B cell (primary cell): ENCODE data around the gene SMIM21. TPM values are rescaled to one million over a fixed set of nuclear protein-coding genes. Genes with fewer than 3 reads are reported as not detected.

Experiments
- ATAC-seq: fragments of 200-7000 bp; cut with Tn5 transposase; one replicate; pipeline ENCODE4 v1.10.0; 2021; ENCODE audit warnings: low read depth, mild to moderate bottlenecking, moderate number of reproducible peaks, moderate library complexity
- CTCF ChIA-PET: fragments of 350-600 bp; sonication (Branson Sonifier 250); formaldehyde crosslinking; loops from one replicate; lab custom pipeline; 2021; ENCODE audit warnings: antibody characterized with exemption, inconsistent platforms; lab: Charles Lee
- POLR2A ChIA-PET: fragments of 350-600 bp; sonication (Branson Sonifier 250); formaldehyde crosslinking; loops from one replicate; lab custom pipeline; 2021; ENCODE audit warnings: antibody characterized with exemption; lab: Charles Lee
- DNase-seq: peaks from one replicate; pipeline ENCODE4 v3.0.0; 2013
- H2AFZ ChIP-seq: 2 replicates; pipeline ENCODE4 v1.6.1; 2012; ENCODE audit warnings: mild to moderate bottlenecking, low read depth, low read length; ENCODE audit not compliant: insufficient read depth, poor library complexity, severe bottlenecking
- H3K27ac ChIP-seq, 2 donors: 1 replicate in 1 of 2; 2 replicates in 1 of 2; pipeline ENCODE4 v1.5.1; 2012 to 2013; ENCODE audit warnings: low read length in 2 of 2, mild to moderate bottlenecking in 2 of 2, moderate library complexity in 1 of 2
- H3K27me3 ChIP-seq, 4 experiments: fragments of 200-600 bp in 1 of 4; sonication (generic) in 1 of 4; replicated peaks in 1 of 4; 1 replicate in 2 of 4; 2 replicates in 2 of 4; pipeline versions ENCODE4 v1.6.1 to v1.7.0; 2013 to 2016; ENCODE audit warnings: low read length in 3 of 4, mild to moderate bottlenecking in 2 of 4, mixed read lengths in 1 of 4, moderate library complexity in 1 of 4; ENCODE audit not compliant: insufficient read depth in 4 of 4, control insufficient read depth in 3 of 4; ENCODE audit errors: control extremely low read depth in 1 of 4
- H3K36me3 ChIP-seq, 2 experiments: replicated peaks in 1 of 2; 1 replicate in 1 of 2; 2 replicates in 1 of 2; pipeline versions ENCODE4 v1.6.1 to v1.7.1; 2013; ENCODE audit warnings: low read length in 1 of 2; ENCODE audit not compliant: insufficient read depth in 2 of 2, control insufficient read depth in 1 of 2; ENCODE audit errors: control extremely low read depth in 1 of 2, extremely low read depth in 1 of 2
- H3K4me1 ChIP-seq, 2 donors: fragments of 200-600 bp in 1 of 2; sonication (generic) in 1 of 2; 1 replicate in 1 of 2; 2 replicates in 1 of 2; pipeline versions ENCODE4 v1.5.1 to v1.6.1; 2013 to 2017; ENCODE audit warnings: low read length in 2 of 2; ENCODE audit not compliant: control insufficient read depth in 2 of 2, insufficient read depth in 2 of 2
- H3K4me2 ChIP-seq: replicated peaks from 2 replicates; pipeline ENCODE3; 2012; ENCODE audit warnings: mild to moderate bottlenecking, low read depth, low read length; ENCODE audit not compliant: poor library complexity, severe bottlenecking
- H3K4me3 ChIP-seq, 5 experiments: fragments of 200-600 bp in 1 of 5; sonication (generic) in 1 of 5; 1 replicate in 3 of 5; 2 replicates in 2 of 5; pipeline versions ENCODE4 v1.5.1 to v1.7.0; 2011 to 2016; ENCODE audit warnings: low read length in 4 of 5, mild to moderate bottlenecking in 4 of 5, low read depth in 2 of 5, control low read depth in 1 of 5, moderate library complexity in 1 of 5; ENCODE audit not compliant: insufficient read depth in 1 of 5; ENCODE audit errors: control extremely low read depth in 1 of 5, extremely low read depth in 1 of 5
- H3K79me2 ChIP-seq: fragments of 200-600 bp; sonication (generic); one replicate; pipeline ENCODE4 v1.6.0; 2016; ENCODE audit warnings: low read length; ENCODE audit not compliant: control insufficient read depth, insufficient read depth
- H3K9ac ChIP-seq: fragments of 200-600 bp; sonication (generic); 2 replicates; pipeline ENCODE4 v1.6.1; 2017; ENCODE audit warnings: mild to moderate bottlenecking, low read length, moderate library complexity
- H3K9me3 ChIP-seq, 3 donors: one replicate each; pipeline versions ENCODE4 v1.6.1 to v1.7.1; 2013; ENCODE audit warnings: low read length in 2 of 3; ENCODE audit not compliant: control insufficient read depth in 2 of 3, insufficient read depth in 1 of 3; ENCODE audit errors: control extremely low read depth in 1 of 3
- H4K20me1 ChIP-seq: 2 replicates; pipeline ENCODE4 v1.6.0; 2012; ENCODE audit warnings: mild to moderate bottlenecking, low read length; ENCODE audit not compliant: insufficient read depth, control insufficient read depth, poor library complexity, severe bottlenecking
- H3K27ac Mint-ChIP-seq: one replicate; pipeline ENCODE4 v1.8.0; 2021; ENCODE audit warnings: mixed read lengths
- H3K27me3 Mint-ChIP-seq: one replicate; pipeline ENCODE4 v1.8.0; 2021; ENCODE audit warnings: mixed read lengths
- H3K4me1 Mint-ChIP-seq: one replicate; pipeline ENCODE4 v1.8.0; 2021; ENCODE audit warnings: mixed read lengths
- H3K4me3 Mint-ChIP-seq: one replicate; pipeline ENCODE4 v1.8.0; 2021; ENCODE audit warnings: mixed read lengths
- H3K9me3 Mint-ChIP-seq: one replicate; pipeline ENCODE4 v1.8.0; 2022; ENCODE audit warnings: mixed read lengths; ENCODE audit not compliant: insufficient read depth
- EZH2 ChIP-seq: IDR thresholded peaks from 2 replicates; pipeline ENCODE4 v1.6.1; 2012; ENCODE audit warnings: borderline replicate concordance, low read depth, mild to moderate bottlenecking, moderate library complexity, low read length; ENCODE audit not compliant: insufficient read depth, poor library complexity, severe bottlenecking
- WGBS: methylation state at CpG from one replicate; pipeline ENCODE4 v1.1.5; 2013; ENCODE audit warnings: missing lambda C conversion rate; ENCODE audit not compliant: insufficient coverage; 5-methylcytosine and 5-hydroxymethylcytosine counted together
- intact Hi-C: fragments of 100-400 bp; cut with micrococcal nuclease; formaldehyde crosslinking; loops from one replicate; pipeline ENCODE4 v1.10.0; 2022
- polyA plus RNA-seq: library from polyadenylated mRNA; depleted of rRNA; stranded (reverse); fragments of >200 nt; gene quantifications from 2 replicates; pipeline ENCODE4 v1.2.3, GENCODE V29; 2012
- total RNA-seq, 2 donors: library from RNA; stranded (reverse); fragments of 120-200 nt in 1 of 2; gene quantifications; 1 replicate in 1 of 2; 2 replicates in 1 of 2; pipeline versions ENCODE4 v1.2.3 to v1.2.4, GENCODE V29; 2013 to 2022
- TF ChIP-seq, protein P1 (sequence below): fragments of 200-600 bp; IDR thresholded peaks from one replicate; pipeline ENCODE4 v1.8.0; 2022; ENCODE audit warnings: antibody characterized with exemption, mild to moderate bottlenecking

SMIM21 gene
- total and polyA plus RNA-seq, 2 donors (not counting 1 experiment from before 2014, with no cell fraction given) = not detected

DNA sequence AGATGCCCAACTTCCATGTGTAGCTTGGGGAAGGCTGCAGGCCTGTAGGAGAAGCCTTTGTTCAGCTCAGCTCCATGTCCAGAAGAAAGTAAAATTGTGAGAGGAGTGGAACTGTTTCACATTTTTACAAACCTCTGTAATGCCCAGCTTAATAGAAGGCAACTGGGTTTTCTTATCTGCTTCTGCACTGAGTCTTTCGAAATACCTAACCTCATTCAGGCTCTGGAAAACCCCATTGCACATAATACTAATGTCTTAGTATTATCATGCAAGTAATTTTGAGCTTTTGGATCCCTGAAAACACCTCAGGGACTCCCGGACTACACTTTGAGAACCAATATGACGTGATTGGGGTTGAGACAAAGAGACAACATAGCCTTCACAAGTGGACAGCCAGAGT, 5.8 kb downstream of the SMIM21 start:
- Histone ChIP-seq H3K27ac (no peak overlapping the region), H3K4me3 (no peak overlapping the region), H3K27me3 (no peaks in the 10 kb centered on the region), H3K4me2 (no peak overlapping the region), H3K36me3 (no peaks in the 10 kb centered on the region), H3K79me2 (no peaks in the 10 kb centered on the region), H3K9ac (no peak overlapping the region), H4K20me1 (no peaks in the 10 kb centered on the region), H2AFZ (no peak overlapping the region), H3K4me1 (no peaks in the 10 kb centered on the region), H3K9me3 (peaks cover 0 to 4% (median 4%) of the 10 kb centered on the region in 3 donors)
- 60% methylated on average over 2 of the region's 3 CpGs for WGBS
- no peak overlapping the region for H3K27ac Mint-ChIP-seq
- intact Hi-C loops = no loop called here
- no peak for ATAC-seq
- no peaks in the 10 kb centered on the region for H3K27me3 Mint-ChIP-seq
- H3K4me3 Mint-ChIP-seq = no peak overlapping the region
- TF ChIP-seq EZH2 = no peak
- TF ChIP-seq, protein P1, sequence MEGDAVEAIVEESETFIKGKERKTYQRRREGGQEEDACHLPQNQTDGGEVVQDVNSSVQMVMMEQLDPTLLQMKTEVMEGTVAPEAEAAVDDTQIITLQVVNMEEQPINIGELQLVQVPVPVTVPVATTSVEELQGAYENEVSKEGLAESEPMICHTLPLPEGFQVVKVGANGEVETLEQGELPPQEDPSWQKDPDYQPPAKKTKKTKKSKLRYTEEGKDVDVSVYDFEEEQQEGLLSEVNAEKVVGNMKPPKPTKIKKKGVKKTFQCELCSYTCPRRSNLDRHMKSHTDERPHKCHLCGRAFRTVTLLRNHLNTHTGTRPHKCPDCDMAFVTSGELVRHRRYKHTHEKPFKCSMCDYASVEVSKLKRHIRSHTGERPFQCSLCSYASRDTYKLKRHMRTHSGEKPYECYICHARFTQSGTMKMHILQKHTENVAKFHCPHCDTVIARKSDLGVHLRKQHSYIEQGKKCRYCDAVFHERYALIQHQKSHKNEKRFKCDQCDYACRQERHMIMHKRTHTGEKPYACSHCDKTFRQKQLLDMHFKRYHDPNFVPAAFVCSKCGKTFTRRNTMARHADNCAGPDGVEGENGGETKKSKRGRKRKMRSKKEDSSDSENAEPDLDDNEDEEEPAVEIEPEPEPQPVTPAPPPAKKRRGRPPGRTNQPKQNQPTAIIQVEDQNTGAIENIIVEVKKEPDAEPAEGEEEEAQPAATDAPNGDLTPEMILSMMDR = no peak
- ChIA-PET POLR2A (interaction anchor here (0.6 kb wide), 1 partner anchor 211 kb away, joined by 9 read pairs; the partner anchor contains the start of gene TSHZ1), CTCF (no interaction called here)
- no peaks in the 10 kb centered on the region for H3K9me3 Mint-ChIP-seq
- H3K4me1 Mint-ChIP-seq = no peaks in the 10 kb centered on the region
- DNase-seq = no peak

DNA sequence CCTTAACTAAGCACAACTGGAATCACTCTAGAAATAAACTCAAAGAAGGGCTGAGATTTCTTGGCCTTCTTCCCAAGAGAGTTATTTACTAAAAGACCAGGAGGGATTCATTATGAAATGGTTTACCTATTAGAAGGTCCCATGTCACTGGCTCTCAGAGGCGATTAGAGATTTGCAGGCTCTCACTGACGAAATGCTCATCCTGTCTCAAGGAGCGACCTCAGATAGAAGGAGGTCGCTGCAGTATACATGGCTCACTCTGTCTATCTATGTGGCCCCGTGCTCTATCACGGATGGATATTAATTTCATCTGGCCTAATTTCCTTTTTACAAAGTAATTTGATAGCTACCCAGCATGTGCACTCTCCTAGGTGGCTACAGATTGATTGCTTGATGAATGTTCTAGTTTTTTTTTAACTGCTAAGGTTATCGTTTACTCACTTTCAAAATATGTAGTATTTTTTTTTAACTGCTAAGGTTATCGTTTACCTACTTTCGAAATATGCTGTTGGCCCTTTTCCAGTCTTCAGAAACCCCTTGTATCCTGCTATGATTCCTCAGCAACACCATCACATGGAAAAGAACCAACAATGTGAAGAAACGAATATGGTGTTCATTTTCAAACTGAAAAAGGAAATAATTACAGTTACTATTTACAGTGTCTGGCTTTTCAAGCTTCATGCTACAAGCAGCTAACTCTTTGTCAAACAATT, 9.1 kb downstream of the SMIM21 start:
- no peak overlapping the region for H3K4me3 ChIP-seq
- H3K36me3 ChIP-seq = no peaks in the 10 kb centered on the region
- H4K20me1 ChIP-seq = no peaks in the 10 kb centered on the region
- no peak for ATAC-seq
- no peaks in the 10 kb centered on the region for H3K4me1 ChIP-seq
- H3K4me3 Mint-ChIP-seq = no peak overlapping the region
- WGBS = 90% methylated on average over 5 of the region's 10 CpGs
- no peak for DNase-seq
- no peak overlapping the region for H3K27ac ChIP-seq
- intact Hi-C loops = no loop called here
- H3K4me1 Mint-ChIP-seq = no peaks in the 10 kb centered on the region
- POLR2A ChIA-PET = no interaction called here
- no peaks in the 10 kb centered on the region for H3K9me3 Mint-ChIP-seq
- H2AFZ ChIP-seq = no peak overlapping the region
- peaks cover 0 to 4% (median 4%) of the 10 kb centered on the region in 3 donors for H3K9me3 ChIP-seq
- no peak for TF ChIP-seq EZH2
- TF ChIP-seq, protein P1 = no peak
- H3K27me3 Mint-ChIP-seq = no peaks in the 10 kb centered on the region
- H3K9ac ChIP-seq = no peak overlapping the region
- CTCF ChIA-PET = no interaction called here
- no peak overlapping the region for H3K27ac Mint-ChIP-seq
- H3K4me2 ChIP-seq = no peak overlapping the region
- H3K27me3 ChIP-seq = no peaks in the 10 kb centered on the region
- no peaks in the 10 kb centered on the region for H3K79me2 ChIP-seq
